Suprapubic skin (tissue), 4 donors: Measurements from ENCODE around the gene GABPA.
"Not testable (repeated sequence)": the region's sequence is repeated elsewhere in the genome, so short reads cannot be mapped to it uniquely, and the experiment has no call there.

Source experiments
- CTCF ChIP-seq, 2 donors: fragments of 200-600 bp in 1 of 2; fragments of 450-650 bp in 1 of 2; sonication (generic) in 1 of 2; IDR thresholded peaks; one replicate each; pipeline ENCODE4 v1.5.1; 2016 to 2019; ENCODE audit warnings: antibody characterized with exemption in 2 of 2, mild to moderate bottlenecking in 1 of 2, moderate library complexity in 1 of 2
- POLR2A ChIP-seq, 2 donors: fragments of 450-650 bp; IDR thresholded peaks; one replicate each; pipeline ENCODE4 v1.6.1; 2017; ENCODE audit warnings: antibody characterized with exemption in 2 of 2, mild to moderate bottlenecking in 2 of 2, moderate library complexity in 2 of 2
- POLR2AphosphoS5 ChIP-seq, 3 donors: sonication (generic); formaldehyde crosslinking; IDR thresholded peaks; one replicate each; pipeline ENCODE4 v1.6.1; 2017; ENCODE audit warnings: antibody characterized with exemption in 3 of 3

- TF ChIP-seq POLR2AphosphoS5, POLR2A, CTCF (IDR thresholded peaks at IDR 0.05): not testable (repeated sequence)
Observed at GRCh38 chr21:25714066-25714465, 20.7 kb upstream of the GABPA start.
